HepG2 (cell line): ENCODE results near the gene JAGN1. TPM values are rescaled to one million over a fixed set of nuclear protein-coding genes. Genes with fewer than 3 reads are reported as not detected.

Experiments used
- HMGA1 ChIP-seq: sonication (generic); formaldehyde crosslinking; conservative IDR thresholded peaks from 2 replicates; pipeline ENCODE4 v1.4.0; 2020; ENCODE audit warnings: missing genetic modification reagents
- MXD4 ChIP-seq: IDR thresholded peaks from 2 replicates; pipeline ENCODE4 v1.6.1; 2016; ENCODE audit warnings: mild to moderate bottlenecking, missing biosample characterization, missing genetic modification reagents
- PHF8 ChIP-seq: sonication (generic); formaldehyde crosslinking; IDR thresholded peaks from 2 replicates; pipeline ENCODE4 v1.5.0; 2020; ENCODE audit warnings: missing genetic modification reagents
- POLR2AphosphoS5 ChIP-seq: IDR thresholded peaks from 2 replicates; pipeline ENCODE4 v1.6.1; 2012; ENCODE audit warnings: low read depth, low read length
- SP140L ChIP-seq: sonication (generic); formaldehyde crosslinking; IDR thresholded peaks from 2 replicates; pipeline ENCODE4 v1.4.0; 2020; ENCODE audit warnings: missing genetic modification reagents, borderline replicate concordance
- ZC3H13 ChIP-seq: sonication (generic); formaldehyde crosslinking; IDR thresholded peaks from 2 replicates; pipeline ENCODE4 v1.8.1; 2023; ENCODE audit warnings: mild to moderate bottlenecking, missing genetic modification reagents, moderate library complexity
- ZEB1 ChIP-seq: IDR thresholded peaks from 2 replicates; pipeline ENCODE4 v1.6.1; 2012; ENCODE audit warnings: mild to moderate bottlenecking, low read depth, inconsistent platforms; ENCODE audit not compliant: insufficient replicate concordance
- ZNF251 ChIP-seq: sonication (generic); formaldehyde crosslinking; IDR thresholded peaks from 2 replicates; pipeline ENCODE4 v1.9.0; 2021; ENCODE audit warnings: mild to moderate bottlenecking, missing genetic modification reagents
- ZNF335 ChIP-seq: sonication (generic); formaldehyde crosslinking; IDR thresholded peaks from 2 replicates; pipeline ENCODE4 v1.4.0; 2020; ENCODE audit warnings: missing genetic modification reagents
- ZNF382 ChIP-seq: sonication (generic); formaldehyde crosslinking; IDR thresholded peaks from 2 replicates; pipeline ENCODE4 v1.5.0; 2020; ENCODE audit warnings: missing genetic modification reagents, mild to moderate bottlenecking, borderline replicate concordance
- ZNF678 ChIP-seq: sonication (generic); formaldehyde crosslinking; IDR thresholded peaks from 2 replicates; pipeline ENCODE4 v1.4.0; 2020; ENCODE audit warnings: mild to moderate bottlenecking, missing genetic modification reagents
- ZSCAN9 ChIP-seq: IDR thresholded peaks from 2 replicates; pipeline ENCODE4 v1.6.1; 2016; ENCODE audit warnings: borderline replicate concordance
- polyA plus RNA-seq, 8 experiments: library from polyadenylated mRNA; depleted of rRNA in 3 of 8; stranded (reverse) in 7 of 8; unstranded in 1 of 8; fragments of >200 nt; fragmentation: Illumina TruSeq in 4 of 8; extraction: Trizol in 4 of 8; gene quantifications; 2 replicates each; pipeline versions ENCODE4 v1.2.1 to v1.2.3, GENCODE V29; 2011 to 2016; ENCODE audit warnings: low read depth in 4 of 8, missing spikeins in 1 of 8, mixed read lengths in 1 of 8; ENCODE audit not compliant: insufficient read depth in 1 of 8
- total RNA-seq, 5 experiments: library from RNA; depleted of rRNA; stranded (reverse); fragments of >200 nt; fragmentation: Illumina TruSeq; extraction: Trizol; gene quantifications; 2 replicates each; pipeline ENCODE4 v1.2.3, GENCODE V29; 2016; ENCODE audit warnings: low read depth in 1 of 5
- TF ChIP-seq, protein P1 (sequence below): sonication (generic); formaldehyde crosslinking; IDR thresholded peaks from 2 replicates; pipeline ENCODE4 v1.8.1; 2022; ENCODE audit warnings: low read depth, mild to moderate bottlenecking, missing genetic modification reagents
- TF ChIP-seq, protein P2 (sequence below): sonication (generic); formaldehyde crosslinking; IDR thresholded peaks from 2 replicates; pipeline ENCODE4 v1.9.0; 2021; ENCODE audit warnings: mild to moderate bottlenecking, missing genetic modification reagents
- TF ChIP-seq, protein P3 (sequence below): sonication (generic); formaldehyde crosslinking; IDR thresholded peaks from 2 replicates; pipeline ENCODE4 v1.5.0; 2020; ENCODE audit warnings: missing genetic modification reagents
- TF ChIP-seq, protein P4 (sequence below): sonication (generic); formaldehyde crosslinking; IDR thresholded peaks from 2 replicates; pipeline ENCODE4 v1.4.0; 2020; ENCODE audit warnings: mild to moderate bottlenecking, missing genetic modification reagents

The JAGN1 gene
- total and polyA plus RNA-seq, 2 of the 13 experiments (the other 11 are each of a cell fraction or from before 2014, with no cell fraction given), result 49.9 to 50.9 TPM

DNA sequence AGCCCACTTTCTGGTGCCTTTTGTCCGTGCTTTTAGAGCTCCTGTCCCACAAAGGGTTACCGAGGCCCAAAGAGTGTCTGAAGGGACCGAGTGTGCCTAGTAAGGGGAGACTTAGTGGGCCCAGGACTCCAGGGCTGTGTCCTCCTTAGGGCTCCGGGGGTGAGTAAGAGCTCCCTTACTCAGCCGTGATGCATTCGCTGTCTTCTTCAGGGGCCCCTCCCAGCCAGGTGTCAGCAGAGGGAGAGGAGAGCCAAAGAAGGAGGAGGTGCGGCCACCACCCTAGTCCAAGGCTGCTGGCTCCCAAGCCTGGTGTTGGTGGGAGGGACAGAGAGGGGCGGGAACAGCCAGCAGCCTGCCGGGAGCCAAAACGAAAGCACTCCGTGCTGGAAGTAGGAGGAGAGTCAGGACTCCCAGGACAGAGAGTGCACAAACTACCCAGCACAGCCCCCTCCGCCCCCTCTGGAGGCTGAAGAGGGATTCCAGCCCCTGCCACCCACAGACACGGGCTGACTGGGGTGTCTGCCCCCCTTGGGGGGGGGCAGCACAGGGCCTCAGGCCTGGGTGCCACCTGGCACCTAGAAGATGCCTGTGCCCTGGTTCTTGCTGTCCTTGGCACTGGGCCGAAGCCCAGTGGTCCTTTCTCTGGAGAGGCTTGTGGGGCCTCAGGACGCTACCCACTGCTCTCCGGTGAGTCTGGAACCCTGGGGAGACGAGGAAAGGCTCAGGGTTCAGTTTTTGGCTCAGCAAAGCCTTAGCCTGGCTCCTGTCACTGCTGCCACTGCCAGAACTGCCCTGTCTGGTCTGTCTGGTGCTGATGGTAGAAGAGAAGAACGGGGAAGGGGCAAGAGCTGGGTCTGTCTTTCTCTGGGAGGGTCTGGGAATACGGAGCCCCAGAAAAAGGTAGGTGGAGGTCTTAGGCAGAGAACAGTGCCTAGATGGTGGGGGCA is 26.6 kb downstream of the JAGN1 start, which contains the start of gene IL17RC (continued):
- TF ChIP-seq ZNF678 (CRISPR knock-in tag) (no peak), ZC3H13 (no peak), ZSCAN9 (CRISPR knock-in tag) (no peak), ZNF382 (no peak), SP140L (no peak), PHF8 (CRISPR knock-in tag) (peak; percentile 42; the same call in 1 of the 2 replicates), ZEB1 (no peak), ZNF251 (CRISPR knock-in tag) (no peak), POLR2AphosphoS5 (peak; percentile 55; the same call in 1 of the 2 replicates), MXD4 (no peak), ZNF335 (CRISPR knock-in tag) (no peak), HMGA1 (CRISPR knock-in tag) (no peak)
- TF ChIP-seq, protein P1, sequence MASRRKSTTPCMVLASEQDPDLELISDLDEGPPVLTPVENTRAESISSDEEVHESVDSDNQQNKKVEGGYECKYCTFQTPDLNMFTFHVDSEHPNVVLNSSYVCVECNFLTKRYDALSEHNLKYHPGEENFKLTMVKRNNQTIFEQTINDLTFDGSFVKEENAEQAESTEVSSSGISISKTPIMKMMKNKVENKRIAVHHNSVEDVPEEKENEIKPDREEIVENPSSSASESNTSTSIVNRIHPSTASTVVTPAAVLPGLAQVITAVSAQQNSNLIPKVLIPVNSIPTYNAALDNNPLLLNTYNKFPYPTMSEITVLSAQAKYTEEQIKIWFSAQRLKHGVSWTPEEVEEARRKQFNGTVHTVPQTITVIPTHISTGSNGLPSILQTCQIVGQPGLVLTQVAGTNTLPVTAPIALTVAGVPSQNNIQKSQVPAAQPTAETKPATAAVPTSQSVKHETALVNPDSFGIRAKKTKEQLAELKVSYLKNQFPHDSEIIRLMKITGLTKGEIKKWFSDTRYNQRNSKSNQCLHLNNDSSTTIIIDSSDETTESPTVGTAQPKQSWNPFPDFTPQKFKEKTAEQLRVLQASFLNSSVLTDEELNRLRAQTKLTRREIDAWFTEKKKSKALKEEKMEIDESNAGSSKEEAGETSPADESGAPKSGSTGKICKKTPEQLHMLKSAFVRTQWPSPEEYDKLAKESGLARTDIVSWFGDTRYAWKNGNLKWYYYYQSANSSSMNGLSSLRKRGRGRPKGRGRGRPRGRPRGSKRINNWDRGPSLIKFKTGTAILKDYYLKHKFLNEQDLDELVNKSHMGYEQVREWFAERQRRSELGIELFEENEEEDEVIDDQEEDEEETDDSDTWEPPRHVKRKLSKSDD, result no peak
- TF ChIP-seq, protein P2, sequence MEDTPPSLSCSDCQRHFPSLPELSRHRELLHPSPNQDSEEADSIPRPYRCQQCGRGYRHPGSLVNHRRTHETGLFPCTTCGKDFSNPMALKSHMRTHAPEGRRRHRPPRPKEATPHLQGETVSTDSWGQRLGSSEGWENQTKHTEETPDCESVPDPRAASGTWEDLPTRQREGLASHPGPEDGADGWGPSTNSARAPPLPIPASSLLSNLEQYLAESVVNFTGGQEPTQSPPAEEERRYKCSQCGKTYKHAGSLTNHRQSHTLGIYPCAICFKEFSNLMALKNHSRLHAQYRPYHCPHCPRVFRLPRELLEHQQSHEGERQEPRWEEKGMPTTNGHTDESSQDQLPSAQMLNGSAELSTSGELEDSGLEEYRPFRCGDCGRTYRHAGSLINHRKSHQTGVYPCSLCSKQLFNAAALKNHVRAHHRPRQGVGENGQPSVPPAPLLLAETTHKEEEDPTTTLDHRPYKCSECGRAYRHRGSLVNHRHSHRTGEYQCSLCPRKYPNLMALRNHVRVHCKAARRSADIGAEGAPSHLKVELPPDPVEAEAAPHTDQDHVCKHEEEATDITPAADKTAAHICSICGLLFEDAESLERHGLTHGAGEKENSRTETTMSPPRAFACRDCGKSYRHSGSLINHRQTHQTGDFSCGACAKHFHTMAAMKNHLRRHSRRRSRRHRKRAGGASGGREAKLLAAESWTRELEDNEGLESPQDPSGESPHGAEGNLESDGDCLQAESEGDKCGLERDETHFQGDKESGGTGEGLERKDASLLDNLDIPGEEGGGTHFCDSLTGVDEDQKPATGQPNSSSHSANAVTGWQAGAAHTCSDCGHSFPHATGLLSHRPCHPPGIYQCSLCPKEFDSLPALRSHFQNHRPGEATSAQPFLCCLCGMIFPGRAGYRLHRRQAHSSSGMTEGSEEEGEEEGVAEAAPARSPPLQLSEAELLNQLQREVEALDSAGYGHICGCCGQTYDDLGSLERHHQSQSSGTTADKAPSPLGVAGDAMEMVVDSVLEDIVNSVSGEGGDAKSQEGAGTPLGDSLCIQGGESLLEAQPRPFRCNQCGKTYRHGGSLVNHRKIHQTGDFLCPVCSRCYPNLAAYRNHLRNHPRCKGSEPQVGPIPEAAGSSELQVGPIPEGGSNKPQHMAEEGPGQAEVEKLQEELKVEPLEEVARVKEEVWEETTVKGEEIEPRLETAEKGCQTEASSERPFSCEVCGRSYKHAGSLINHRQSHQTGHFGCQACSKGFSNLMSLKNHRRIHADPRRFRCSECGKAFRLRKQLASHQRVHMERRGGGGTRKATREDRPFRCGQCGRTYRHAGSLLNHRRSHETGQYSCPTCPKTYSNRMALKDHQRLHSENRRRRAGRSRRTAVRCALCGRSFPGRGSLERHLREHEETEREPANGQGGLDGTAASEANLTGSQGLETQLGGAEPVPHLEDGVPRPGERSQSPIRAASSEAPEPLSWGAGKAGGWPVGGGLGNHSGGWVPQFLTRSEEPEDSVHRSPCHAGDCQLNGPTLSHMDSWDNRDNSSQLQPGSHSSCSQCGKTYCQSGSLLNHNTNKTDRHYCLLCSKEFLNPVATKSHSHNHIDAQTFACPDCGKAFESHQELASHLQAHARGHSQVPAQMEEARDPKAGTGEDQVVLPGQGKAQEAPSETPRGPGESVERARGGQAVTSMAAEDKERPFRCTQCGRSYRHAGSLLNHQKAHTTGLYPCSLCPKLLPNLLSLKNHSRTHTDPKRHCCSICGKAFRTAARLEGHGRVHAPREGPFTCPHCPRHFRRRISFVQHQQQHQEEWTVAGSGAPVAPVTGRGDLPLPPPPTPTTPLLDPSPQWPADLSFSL (CRISPR knock-in tag), result no peak
- TF ChIP-seq, protein P3, sequence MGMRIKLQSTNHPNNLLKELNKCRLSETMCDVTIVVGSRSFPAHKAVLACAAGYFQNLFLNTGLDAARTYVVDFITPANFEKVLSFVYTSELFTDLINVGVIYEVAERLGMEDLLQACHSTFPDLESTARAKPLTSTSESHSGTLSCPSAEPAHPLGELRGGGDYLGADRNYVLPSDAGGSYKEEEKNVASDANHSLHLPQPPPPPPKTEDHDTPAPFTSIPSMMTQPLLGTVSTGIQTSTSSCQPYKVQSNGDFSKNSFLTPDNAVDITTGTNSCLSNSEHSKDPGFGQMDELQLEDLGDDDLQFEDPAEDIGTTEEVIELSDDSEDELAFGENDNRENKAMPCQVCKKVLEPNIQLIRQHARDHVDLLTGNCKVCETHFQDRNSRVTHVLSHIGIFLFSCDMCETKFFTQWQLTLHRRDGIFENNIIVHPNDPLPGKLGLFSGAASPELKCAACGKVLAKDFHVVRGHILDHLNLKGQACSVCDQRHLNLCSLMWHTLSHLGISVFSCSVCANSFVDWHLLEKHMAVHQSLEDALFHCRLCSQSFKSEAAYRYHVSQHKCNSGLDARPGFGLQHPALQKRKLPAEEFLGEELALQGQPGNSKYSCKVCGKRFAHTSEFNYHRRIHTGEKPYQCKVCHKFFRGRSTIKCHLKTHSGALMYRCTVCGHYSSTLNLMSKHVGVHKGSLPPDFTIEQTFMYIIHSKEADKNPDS (CRISPR knock-in tag), result no peak
- TF ChIP-seq, protein P4, sequence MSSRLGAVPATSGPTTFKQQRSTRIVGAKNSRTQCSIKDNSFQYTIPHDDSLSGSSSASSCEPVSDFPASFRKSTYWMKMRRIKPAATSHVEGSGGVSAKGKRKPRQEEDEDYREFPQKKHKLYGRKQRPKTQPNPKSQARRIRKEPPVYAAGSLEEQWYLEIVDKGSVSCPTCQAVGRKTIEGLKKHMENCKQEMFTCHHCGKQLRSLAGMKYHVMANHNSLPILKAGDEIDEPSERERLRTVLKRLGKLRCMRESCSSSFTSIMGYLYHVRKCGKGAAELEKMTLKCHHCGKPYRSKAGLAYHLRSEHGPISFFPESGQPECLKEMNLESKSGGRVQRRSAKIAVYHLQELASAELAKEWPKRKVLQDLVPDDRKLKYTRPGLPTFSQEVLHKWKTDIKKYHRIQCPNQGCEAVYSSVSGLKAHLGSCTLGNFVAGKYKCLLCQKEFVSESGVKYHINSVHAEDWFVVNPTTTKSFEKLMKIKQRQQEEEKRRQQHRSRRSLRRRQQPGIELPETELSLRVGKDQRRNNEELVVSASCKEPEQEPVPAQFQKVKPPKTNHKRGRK (CRISPR knock-in tag), result no peak
